GM12878 (cell line): ENCODE measurements around the gene NAT8.

Experiments
- BRCA1 ChIP-seq: IDR thresholded peaks from 2 replicates; pipeline ENCODE4 v1.6.1; 2011; ENCODE audit warnings: low read depth, low read length, improper control_type of control experiment
- CTCF ChIP-seq, 3 experiments: IDR thresholded peaks in 2 of 3; conservative IDR thresholded peaks in 1 of 3; 2 replicates each; pipeline ENCODE4 v1.5.1; 2011; ENCODE audit warnings: low read depth in 3 of 3, low read length in 3 of 3, mild to moderate bottlenecking in 3 of 3, control low read depth in 2 of 3, moderate library complexity in 2 of 3, inconsistent platforms in 1 of 3, mixed read lengths in 1 of 3; ENCODE audit not compliant: control insufficient read depth in 2 of 3, insufficient read depth in 1 of 3; ENCODE audit errors: extremely low read depth in 1 of 3
- E2F8 ChIP-seq: fragments of 450-650 bp; IDR thresholded peaks from 2 replicates; pipeline ENCODE4 v1.6.1; 2018; ENCODE audit warnings: mild to moderate bottlenecking, low read depth, moderate library complexity; ENCODE audit not compliant: partially characterized antibody
- EP300 ChIP-seq, 2 experiments: fragments of 150-350 bp in 1 of 2; IDR thresholded peaks; 2 replicates each; pipeline ENCODE4 v1.6.1; 2011 to 2012; ENCODE audit warnings: low read depth in 2 of 2, low read length in 2 of 2, borderline replicate concordance in 1 of 2, improper control_type of control experiment in 1 of 2, inconsistent platforms in 1 of 2; ENCODE audit not compliant: control insufficient read depth in 1 of 2
- EZH2 ChIP-seq: IDR thresholded peaks from 2 replicates; pipeline ENCODE4 v1.6.1; 2012; ENCODE audit warnings: low read depth, mild to moderate bottlenecking, control low read depth, inconsistent platforms, low read length, borderline replicate concordance; ENCODE audit not compliant: control insufficient read depth
- JUND ChIP-seq: IDR thresholded peaks from 2 replicates; pipeline ENCODE4 v1.6.1; 2012; ENCODE audit warnings: low read depth, mild to moderate bottlenecking, low read length, improper control_type of control experiment, moderate library complexity
- MAX ChIP-seq: IDR thresholded peaks from 2 replicates; pipeline ENCODE4 v1.6.1; 2012; ENCODE audit warnings: low read depth, low read length, improper control_type of control experiment
- POLR2A ChIP-seq: IDR thresholded peaks from 2 replicates; pipeline ENCODE4 v1.6.1; 2011; ENCODE audit warnings: low read depth, mild to moderate bottlenecking, low read length
- RAD21 ChIP-seq: IDR thresholded peaks from 2 replicates; pipeline ENCODE4 v1.6.1; 2011; ENCODE audit warnings: mild to moderate bottlenecking, low read depth, low read length, moderate library complexity; ENCODE audit not compliant: insufficient read depth
- RELA ChIP-seq: fragments of 450-650 bp; IDR thresholded peaks from 2 replicates; pipeline ENCODE4 v1.8.0; 2014; ENCODE audit warnings: borderline replicate concordance; ENCODE audit not compliant: partially characterized antibody
- SPI1 ChIP-seq: IDR thresholded peaks from 2 replicates; pipeline ENCODE4 v1.6.1; 2011; ENCODE audit warnings: low read depth, mild to moderate bottlenecking, low read length, moderate library complexity, borderline replicate concordance; ENCODE audit not compliant: insufficient read depth
- STAT1 ChIP-seq: fragments of 450-650 bp; conservative IDR thresholded peaks from 2 replicates; pipeline ENCODE4 v1.6.1; 2014; ENCODE audit warnings: antibody characterized with exemption, mild to moderate bottlenecking
- TCF12 ChIP-seq: IDR thresholded peaks from 2 replicates; pipeline ENCODE4 v1.6.1; 2011; ENCODE audit warnings: low read depth, mild to moderate bottlenecking, low read length

- TF ChIP-seq RELA (no peak), STAT1 (no peak), POLR2A (no peak), SPI1 (no peak), MAX (no peak), E2F8 (no peak), CTCF (IDR thresholded peaks at IDR 0.05 in 2 of 3, conservative IDR thresholded peaks at IDR 0.05 in 1 of 3; ENCODE audit: control insufficient read depth in 2 of 3, extremely low read depth in 1 of 3, insufficient read depth in 1 of 3, low read depth in 3 of 3, low read length in 3 of 3) (no peak), EZH2 (no peak), JUND (no peak), BRCA1 (no peak), TCF12 (no peak), RAD21 (no peak), EP300 (IDR thresholded peaks at IDR 0.05; ENCODE audit: borderline replicate concordance in 1 of 2, control insufficient read depth in 1 of 2, low read depth in 2 of 2, low read length in 2 of 2) (no peak)
Measured at GRCh38 chr2:73614997-73615396, 27.2 kb downstream of the NAT8 start.
